HG02852 (cell line): Measurements from ENCODE around the gene HNRNPUL1.
A peak's percentile ranks its signal among the peaks of the same experiment; 100 is the strongest.
"Not testable (repeated sequence)": the region's sequence is repeated elsewhere in the genome, so short reads cannot be mapped to it uniquely, and the experiment has no call there.

Experiments used
- ATAC-seq: cut with Tn5 transposase; IDR thresholded peaks from one replicate; pipeline ENCODE4 v1.9.1; 2021; ENCODE audit warnings: mild to moderate bottlenecking, moderate library complexity; ENCODE audit not compliant: unreplicated experiment

HNRNPUL1 gene

DNA sequence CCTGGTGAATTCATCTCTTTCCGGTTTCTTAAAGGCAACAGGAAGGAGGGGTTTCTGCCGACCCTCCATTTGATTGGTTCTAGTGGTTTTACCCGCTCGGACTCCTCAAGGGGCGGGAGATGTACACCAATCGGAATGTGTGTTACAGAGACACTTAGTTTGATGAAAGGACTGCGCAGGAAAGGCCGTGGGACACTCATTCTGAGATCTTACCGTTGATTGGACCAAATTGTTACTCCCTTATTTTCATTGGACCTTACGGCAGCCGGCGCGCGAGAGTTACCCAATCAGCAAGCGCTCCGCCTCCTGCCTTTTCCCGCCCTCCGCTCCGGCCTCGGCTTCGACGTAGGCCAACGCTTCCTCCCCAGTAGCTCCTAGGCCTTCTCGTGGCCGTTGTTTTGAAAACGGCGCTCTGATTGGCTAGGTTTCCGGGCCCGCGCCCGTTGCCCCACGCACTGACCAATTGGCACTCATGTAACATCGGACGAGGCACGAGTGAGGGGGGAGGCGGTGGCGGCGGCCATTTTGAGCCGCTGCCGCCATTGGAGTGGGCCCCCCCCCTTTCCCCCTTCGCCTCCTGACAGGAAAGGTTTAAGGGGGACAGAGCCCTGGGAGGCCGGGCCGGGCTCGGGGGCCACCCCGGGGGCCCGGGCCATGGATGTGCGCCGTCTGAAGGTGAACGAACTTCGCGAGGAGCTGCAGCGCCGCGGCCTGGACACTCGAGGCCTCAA lies at the start of gene HNRNPUL1:
Gene HNRNPUL1 (plus strand): TSS at position 523 of the 731 bp plus-strand sequence. CDS start 132 bp downstream, at position 655.
- peak; percentile 71 for ATAC-seq

DNA sequence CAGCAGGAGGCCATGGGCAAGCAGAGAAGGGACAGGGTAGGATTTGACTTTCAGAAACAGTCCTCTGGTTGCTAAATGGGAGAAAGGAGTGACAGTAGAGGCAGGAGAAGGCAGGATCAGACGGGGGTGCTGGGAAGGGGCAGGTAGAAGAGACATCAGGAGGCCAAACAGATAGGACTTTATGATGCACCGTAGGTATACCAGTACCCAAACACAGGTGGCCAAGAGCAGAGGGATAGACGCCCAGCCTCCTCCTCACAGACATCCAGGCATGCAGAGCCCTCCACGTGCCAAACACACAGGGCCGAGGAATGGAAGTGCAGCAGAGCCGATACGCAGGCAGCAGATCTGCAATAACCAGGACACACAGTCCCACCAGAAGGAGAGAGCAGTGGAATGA lies 46.4 kb upstream of the HNRNPUL1 start:
- ATAC-seq: no peak

GRCh38 chr19:41218249-41218614 lies 45.9 kb upstream of the HNRNPUL1 start:
- ATAC-seq: no peak

DNA sequence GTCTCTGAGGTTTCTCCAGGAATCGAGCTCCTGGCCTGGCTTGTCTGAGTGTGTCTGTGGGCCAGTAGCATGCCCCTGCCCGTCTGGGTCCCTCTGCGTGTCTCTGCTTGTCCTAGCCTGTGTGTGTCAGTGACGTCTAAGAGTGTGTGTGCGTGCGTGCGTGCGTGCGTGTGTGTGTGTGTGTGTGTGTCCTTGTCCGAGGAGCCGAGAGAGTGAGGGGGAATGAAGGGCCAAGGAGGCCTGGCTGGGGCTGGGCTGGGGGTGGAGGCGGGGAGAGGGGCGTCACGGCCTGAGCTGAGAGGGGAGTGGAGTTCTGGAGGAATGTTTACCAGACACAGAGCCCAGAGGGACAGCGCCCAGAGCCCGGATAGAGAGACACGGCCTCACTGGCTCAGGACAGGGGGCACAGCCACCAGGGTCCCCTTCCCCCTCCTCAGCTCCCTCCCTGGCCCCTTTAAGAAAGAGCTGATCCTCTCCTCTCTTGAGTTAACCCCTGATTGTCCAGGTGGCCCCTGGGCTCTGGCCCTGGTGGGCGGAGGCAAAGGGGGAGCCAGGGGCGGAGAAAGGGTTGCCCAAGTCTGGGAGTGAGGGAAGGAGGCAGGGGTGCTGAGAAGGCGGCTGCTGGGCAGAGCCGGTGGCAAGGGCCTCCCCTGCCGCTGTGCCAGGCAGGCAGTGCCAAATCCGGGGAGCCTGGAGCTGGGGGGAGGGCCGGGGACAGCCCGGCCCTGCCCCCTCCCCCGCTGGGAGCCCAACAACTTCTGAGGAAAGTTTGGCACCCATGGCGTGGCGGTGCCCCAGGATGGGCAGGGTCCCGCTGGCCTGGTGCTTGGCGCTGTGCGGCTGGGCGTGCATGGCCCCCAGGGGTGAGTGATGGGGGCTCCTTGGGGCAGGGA lies 45.3 kb upstream of the HNRNPUL1 start, which contains the start of gene AXL:
Gene AXL (plus strand): TSS at position 609 of the 893 bp plus-strand sequence. CDS start 170 bp downstream, at position 779.
- ATAC-seq: no peak

GRCh38 chr19:41219924-41220567 lies 44.1 kb upstream of the HNRNPUL1 start:
- no peak for ATAC-seq

DNA sequence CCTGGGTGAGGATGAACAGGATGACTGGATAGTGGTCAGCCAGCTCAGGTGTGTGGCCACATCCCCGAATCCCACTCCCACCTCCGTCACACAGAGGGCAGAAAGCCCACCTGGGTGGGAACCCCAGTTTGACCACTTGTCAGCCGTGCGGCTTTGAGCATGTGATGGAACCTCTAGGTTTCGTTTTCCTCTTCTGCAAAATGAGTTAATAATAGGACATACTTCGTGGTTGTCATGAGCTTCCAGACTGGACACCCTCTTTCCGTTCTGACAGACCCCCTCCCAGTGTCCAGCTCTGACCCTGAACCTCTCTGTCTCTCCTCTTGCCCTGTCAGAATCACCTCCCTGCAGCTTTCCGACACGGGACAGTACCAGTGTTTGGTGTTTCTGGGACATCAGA lies 43.4 kb upstream of the HNRNPUL1 start:
- ATAC-seq: no peak

DNA sequence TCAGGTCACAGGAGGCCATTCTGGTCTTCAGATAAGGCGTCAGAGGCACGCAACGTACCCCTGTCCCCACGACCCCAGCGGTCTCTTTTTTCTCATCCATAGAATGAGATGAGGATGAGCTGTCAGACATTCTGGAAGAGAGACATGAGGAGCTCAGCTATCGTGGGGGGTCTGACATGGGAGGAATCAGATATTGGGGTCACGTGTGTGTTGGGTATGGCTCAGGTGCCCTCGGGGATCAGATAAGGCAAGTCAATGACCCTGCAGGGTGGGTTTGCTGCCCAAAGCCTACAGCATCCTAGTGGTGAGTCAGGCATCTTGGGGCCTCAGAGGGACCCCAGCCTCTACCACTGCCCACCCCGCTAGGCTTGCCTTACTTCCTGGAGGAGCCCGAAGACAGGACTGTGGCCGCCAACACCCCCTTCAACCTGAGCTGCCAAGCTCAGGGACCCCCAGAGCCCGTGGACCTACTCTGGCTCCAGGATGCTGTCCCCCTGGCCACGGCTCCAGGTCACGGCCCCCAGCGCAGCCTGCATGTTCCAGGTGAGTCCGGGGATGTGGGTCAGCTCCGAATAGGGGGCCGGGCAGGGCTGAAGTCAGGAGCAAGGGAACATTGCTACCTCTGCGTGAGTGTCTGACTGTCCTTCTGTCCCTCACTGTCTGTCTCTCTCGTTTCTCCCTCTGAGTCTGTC lies 42.5 kb upstream of the HNRNPUL1 start:
- no peak for ATAC-seq

- ATAC-seq: no peak
These were observed 41.9 kb upstream of the HNRNPUL1 start for GRCh38 chr19:41222240-41222639.

- ATAC-seq: no peak
These were observed 40.5 kb upstream of the HNRNPUL1 start for GRCh38 chr19:41223431-41224234.

GRCh38 chr19:41224632-41225031 lies 39.5 kb upstream of the HNRNPUL1 start:
- ATAC-seq: no peak

DNA sequence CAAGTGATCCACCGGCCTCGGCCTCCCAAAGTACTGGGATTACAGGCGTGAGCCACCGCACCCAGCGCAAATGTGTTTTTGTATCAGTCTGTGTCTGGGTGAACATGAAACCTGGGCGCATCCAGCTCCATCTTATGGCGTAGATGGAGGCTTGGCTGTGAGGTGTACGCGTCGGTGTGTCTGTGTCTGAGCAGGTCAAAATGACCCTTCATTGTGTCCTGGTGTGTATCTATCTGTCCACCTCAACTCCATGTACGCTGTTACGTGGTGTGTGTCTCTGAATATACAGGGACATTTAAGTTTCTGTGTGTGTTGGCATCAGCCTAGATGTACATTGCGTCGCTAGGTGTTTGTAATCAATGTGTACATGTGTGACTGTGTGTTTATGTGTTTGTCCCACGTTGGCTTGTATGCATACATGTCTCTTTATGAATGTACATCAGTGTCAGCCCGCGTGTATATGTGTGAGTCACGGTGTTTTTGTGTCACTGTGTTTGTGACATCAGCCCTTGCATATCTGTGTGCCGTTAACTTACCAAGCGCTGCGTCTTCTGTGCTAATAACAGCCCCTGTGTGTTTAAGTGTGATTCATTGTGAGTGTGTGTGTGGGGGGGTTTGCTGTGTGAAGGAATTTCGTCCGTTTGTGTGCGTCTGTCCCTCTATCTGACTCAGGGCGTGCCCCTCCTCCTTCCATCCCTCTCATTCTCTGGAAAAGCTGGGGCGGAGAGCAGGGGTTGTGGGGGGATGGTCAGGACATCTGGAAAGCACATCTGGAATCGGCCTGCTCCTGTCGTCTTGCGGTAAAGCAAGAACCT lies 38.7 kb upstream of the HNRNPUL1 start:
- no peak for ATAC-seq

DNA sequence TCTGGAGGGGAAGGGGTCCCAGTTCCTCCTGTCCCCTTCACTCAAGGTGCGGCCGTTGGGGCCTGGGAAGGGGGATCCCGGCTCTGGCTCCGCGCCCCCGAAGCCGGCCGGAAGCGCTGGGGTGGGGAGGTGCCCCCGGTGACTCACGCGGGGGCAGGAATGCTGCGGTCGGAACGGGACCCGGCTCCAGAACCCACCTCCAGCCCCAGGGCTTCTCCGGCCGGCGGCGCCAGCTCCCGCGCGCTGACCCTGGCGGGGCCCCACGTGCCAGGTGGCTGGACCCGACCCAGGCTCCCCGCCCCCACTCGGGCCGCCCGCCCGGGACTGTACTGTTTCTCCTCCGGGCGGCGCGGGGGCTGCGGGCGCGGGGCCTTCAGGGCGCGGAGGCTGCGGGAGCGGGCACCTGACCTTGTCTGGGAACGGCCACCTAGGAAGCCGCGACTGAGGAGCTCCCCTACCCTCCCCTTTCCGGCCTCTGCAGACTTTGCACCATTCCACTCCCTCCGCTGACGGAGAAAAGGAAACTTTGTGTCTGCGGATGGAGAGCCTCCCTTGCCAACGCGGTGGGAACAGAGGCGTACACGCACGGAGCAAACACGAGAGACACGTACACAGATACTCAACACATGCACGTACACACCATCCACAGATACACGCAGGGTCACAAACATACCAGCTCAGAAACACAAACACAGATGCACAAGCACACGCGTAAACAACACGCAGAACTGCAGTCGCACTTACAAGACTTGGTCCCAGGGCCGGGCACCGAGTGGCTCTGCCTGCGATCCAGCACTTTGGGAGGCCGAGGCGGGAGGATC lies 37.9 kb upstream of the HNRNPUL1 start:
- no peak for ATAC-seq

DNA sequence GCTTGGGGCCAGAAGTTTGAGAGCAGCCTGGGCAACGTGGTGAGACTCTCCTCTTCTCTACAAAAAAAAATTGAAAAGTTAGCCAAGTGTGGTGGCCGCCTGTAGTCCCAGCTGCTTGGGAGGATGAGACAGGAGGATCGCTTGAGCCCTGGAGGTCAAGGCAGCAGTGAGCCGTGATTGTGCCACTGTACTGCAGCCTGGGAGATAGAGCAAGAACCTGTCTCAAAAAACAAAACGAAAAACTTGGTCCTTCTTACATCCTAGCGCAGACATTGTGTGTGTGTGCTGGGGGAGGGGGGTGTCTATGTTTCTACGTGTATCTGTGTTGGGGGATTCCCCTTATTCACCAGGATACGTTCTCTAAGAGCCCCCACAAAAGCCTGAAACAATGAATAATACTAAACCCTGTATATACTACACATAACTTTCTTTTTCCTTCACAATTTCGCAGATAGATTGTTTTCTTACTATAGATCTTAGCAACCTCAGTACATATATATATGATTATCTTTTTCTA lies 37.2 kb upstream of the HNRNPUL1 start:
- ATAC-seq: no peak

DNA sequence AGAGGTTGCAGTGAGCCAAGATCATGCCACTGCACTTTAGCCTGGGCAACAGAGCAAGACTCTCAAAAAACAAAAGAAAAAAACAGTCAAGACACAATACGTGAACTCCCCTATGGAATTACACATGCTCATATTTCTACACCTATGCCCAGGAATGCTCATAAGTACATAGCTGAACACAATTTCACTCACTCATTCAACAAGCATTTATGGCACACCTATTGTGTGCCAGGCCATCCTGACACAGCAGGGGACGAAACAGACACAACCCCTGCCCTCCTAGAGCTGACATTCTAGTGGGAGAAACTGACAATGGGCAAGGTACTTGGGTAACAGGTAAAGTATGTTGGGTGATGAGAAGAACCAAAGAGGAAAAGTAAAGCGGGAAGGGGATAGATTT lies 35.7 kb upstream of the HNRNPUL1 start:
- ATAC-seq: no peak

- ATAC-seq: not testable (repeated sequence)
These were observed 34.8 kb upstream of the HNRNPUL1 start for GRCh38 chr19:41229338-41229737.

DNA sequence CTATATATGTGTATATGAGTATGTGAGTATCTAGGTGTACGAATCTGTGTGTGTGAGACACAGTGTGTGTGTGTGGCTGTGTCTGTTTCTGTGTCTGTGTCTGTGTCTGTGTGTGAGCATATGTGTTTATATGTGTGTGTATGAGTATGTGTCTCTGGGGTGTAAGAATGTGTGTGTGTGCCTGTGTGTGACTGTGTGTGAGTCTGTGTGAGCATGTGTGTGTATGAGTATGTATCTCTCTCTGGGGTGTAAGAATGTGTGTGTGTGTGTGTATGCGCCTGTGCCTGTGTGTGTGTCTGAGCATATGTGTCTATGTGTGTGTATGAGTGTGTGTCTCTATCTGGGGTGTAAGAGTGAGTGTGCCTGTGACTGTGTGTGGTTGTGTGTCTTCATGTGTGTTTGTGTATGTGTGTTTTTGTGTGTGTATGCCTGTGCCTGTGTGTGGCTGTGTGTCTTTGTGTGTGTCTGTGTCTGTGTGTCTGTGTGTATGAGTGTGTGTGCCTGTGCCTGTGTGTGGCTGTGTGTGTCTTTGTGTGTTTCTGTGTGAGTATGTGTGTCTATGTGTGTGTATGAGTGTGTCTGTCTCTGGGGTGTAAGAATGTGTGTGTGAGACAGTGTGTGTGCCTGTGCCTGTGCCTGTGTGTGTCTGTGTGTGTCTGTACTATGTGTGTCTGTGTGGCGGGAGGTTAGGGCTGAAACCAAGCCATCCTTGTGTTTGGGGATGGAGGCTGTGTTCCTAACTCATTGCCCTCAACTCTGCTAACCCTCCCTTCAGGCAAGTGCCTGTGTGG lies 33.9 kb upstream of the HNRNPUL1 start:
- ATAC-seq: no peak

GRCh38 chr19:41232686-41233085 lies 31.5 kb upstream of the HNRNPUL1 start:
- no peak for ATAC-seq
